ENCODE results near the gene PPIE. TPM values are rescaled to one million over a fixed set of nuclear protein-coding genes. Genes with fewer than 3 reads are reported as not detected.

PPIE gene
- total and polyA plus RNA-seq, 2 of the 13 experiments (the other 11 are each of a cell fraction or from before 2014, with no cell fraction given), result 15.3 to 26.3 TPM

GRCh38 chr1:39738622-39739366, at the start of gene PPIE (continued):
- TF ChIP-seq ARID4A (CRISPR knock-in tag; IDR thresholded peaks at IDR 0.05; ENCODE audit: borderline replicate concordance) (peak; percentile 54; the same call in 1 of the 2 replicates), ZNF3 (CRISPR knock-in tag; IDR thresholded peaks at IDR 0.05) (no peak), SALL2 (CRISPR knock-in tag; IDR thresholded peaks at IDR 0.05) (no peak), REST (IDR thresholded peaks at IDR 0.05; ENCODE audit: borderline replicate concordance in 1 of 2, low read depth in 1 of 2, low read length in 2 of 2) (no peak), ZNF713 (CRISPR knock-in tag; IDR thresholded peaks at IDR 0.05) (no peak), SP1 (IDR thresholded peaks at IDR 0.05) (no peak), SP1 (CRISPR knock-in tag; IDR thresholded peaks at IDR 0.05) (no peak), TGIF2 (CRISPR knock-in tag; IDR thresholded peaks at IDR 0.05) (no peak), ZNF44 (CRISPR knock-in tag; IDR thresholded peaks at IDR 0.05) (no peak), FOSL1 (CRISPR knock-in tag; IDR thresholded peaks at IDR 0.05; ENCODE audit: borderline replicate concordance) (no peak), EP300 (IDR thresholded peaks at IDR 0.05; ENCODE audit: low read depth in 2 of 2, low read length in 2 of 2) (no peak), EP300 (CRISPR knock-in tag; IDR thresholded peaks at IDR 0.05; ENCODE audit: borderline replicate concordance) (no peak), KDM6A (CRISPR knock-in tag; IDR thresholded peaks at IDR 0.05; ENCODE audit: low read depth) (no peak), RARG (CRISPR knock-in tag; IDR thresholded peaks at IDR 0.05; ENCODE audit: low read depth) (no peak), TFAP4 (IDR thresholded peaks at IDR 0.05; ENCODE audit: borderline replicate concordance, low read depth) (no peak), HOXD1 (CRISPR knock-in tag; IDR thresholded peaks at IDR 0.05) (no peak), CERS6 (CRISPR knock-in tag; IDR thresholded peaks at IDR 0.05) (no peak), ZNF337 (CRISPR knock-in tag; IDR thresholded peaks at IDR 0.05; ENCODE audit: borderline replicate concordance, low read depth) (no peak), ZFP91 (CRISPR knock-in tag; IDR thresholded peaks at IDR 0.05; ENCODE audit: borderline replicate concordance) (no peak)
